SK-N-SH (cell line): Measurements from ENCODE around the gene NRTN. TPM values are rescaled to one million over a fixed set of nuclear protein-coding genes. Genes with fewer than 3 reads are reported as not detected.

Experiments
- CTCF ChIA-PET: fragments of 300-600, 350-600 bp; formaldehyde crosslinking; extraction: SDS; loops from one replicate; lab custom pipeline; 2021; lab: Yijun Ruan, JAX
- POLR2A ChIA-PET: fragments of 350-600 bp; sonication (Branson Sonifier 250); formaldehyde crosslinking; extraction: SDS; loops from one replicate; lab custom pipeline; 2020; ENCODE audit warnings: antibody characterized with exemption, inconsistent platforms; lab: Yijun Ruan, JAX
- DNase-seq: peaks from one replicate; pipeline ENCODE4 v3.0.0; 2012
- H2AFZ ChIP-seq: fragments of 200-600 bp; sonication (generic); 2 replicates; pipeline ENCODE4 v1.8.1; 2016; ENCODE audit warnings: antibody characterized with exemption, mild to moderate bottlenecking, low read depth
- H3F3A ChIP-seq: fragments of 200-600 bp; sonication (generic); replicated peaks from 2 replicates; pipeline ENCODE3; 2016; ENCODE audit warnings: antibody characterized with exemption, mild to moderate bottlenecking; ENCODE audit not compliant: insufficient read depth
- H3K27ac ChIP-seq, 2 experiments: fragments of 200-500 bp in 1 of 2; fragments of 200-600 bp in 1 of 2; sonication (Bioruptor generic) in 1 of 2; sonication (generic), shearing (Covaris generic) in 1 of 2; 2 replicates each; pipeline versions ENCODE4 v1.5.1 to v1.6.1; 2014 to 2016; ENCODE audit warnings: low read depth in 2 of 2, inconsistent platforms in 1 of 2, low read length in 1 of 2, mild to moderate bottlenecking in 1 of 2, mixed read lengths in 1 of 2
- H3K27me3 ChIP-seq: fragments of 200-600 bp; sonication (generic), shearing (Covaris generic); 2 replicates; pipeline ENCODE4 v1.6.1; 2016; ENCODE audit warnings: mixed run types; ENCODE audit not compliant: insufficient read depth
- H3K36me3 ChIP-seq, 2 experiments: fragments of 200-500 bp in 1 of 2; fragments of 200-600 bp in 1 of 2; sonication (Bioruptor generic) in 1 of 2; sonication (generic) in 1 of 2; replicated peaks in 1 of 2; 2 replicates each; pipeline versions ENCODE3 to v1.5.1; 2014 to 2016; ENCODE audit warnings: low read length in 1 of 2, mild to moderate bottlenecking in 1 of 2; ENCODE audit not compliant: insufficient read depth in 2 of 2, control insufficient read depth in 1 of 2
- H3K4me1 ChIP-seq, 2 experiments: fragments of 200-500 bp in 1 of 2; fragments of 200-600 bp in 1 of 2; sonication (Bioruptor generic) in 1 of 2; sonication (generic), shearing (Covaris generic) in 1 of 2; 2 replicates each; pipeline versions ENCODE4 v1.5.1 to v1.6.1; 2014 to 2016; ENCODE audit warnings: low read depth in 1 of 2, low read length in 1 of 2, mixed run types in 1 of 2; ENCODE audit not compliant: insufficient read depth in 2 of 2, control insufficient read depth in 1 of 2
- H3K4me2 ChIP-seq: fragments of 200-600 bp; sonication (generic), shearing (Covaris generic); 2 replicates; pipeline ENCODE4 v1.6.1; 2017; ENCODE audit warnings: mixed run types
- H3K4me3 ChIP-seq, 2 experiments: fragments of 200-500 bp in 1 of 2; fragments of 200-600 bp in 1 of 2; sonication (Bioruptor generic) in 1 of 2; sonication (generic), shearing (Covaris generic) in 1 of 2; 2 replicates each; pipeline versions ENCODE4 v1.5.1 to v1.8.1; 2014 to 2016; ENCODE audit warnings: low read depth in 2 of 2, inconsistent platforms in 1 of 2, low read length in 1 of 2, mild to moderate bottlenecking in 1 of 2, mixed read lengths in 1 of 2, moderate library complexity in 1 of 2
- H3K79me2 ChIP-seq: fragments of 200-600 bp; sonication (generic); 2 replicates; pipeline ENCODE4 v1.8.1; 2017; ENCODE audit warnings: mild to moderate bottlenecking; ENCODE audit not compliant: insufficient read depth
- H3K9ac ChIP-seq: fragments of 200-600 bp; sonication (generic); 2 replicates; pipeline ENCODE4 v1.6.1; 2017; ENCODE audit warnings: mixed run types
- H3K9me2 ChIP-seq: fragments of 200-600 bp; sonication (generic); 2 replicates; pipeline ENCODE4 v1.6.1; 2017; ENCODE audit warnings: mixed run types
- H3K9me3 ChIP-seq: fragments of 200-600 bp; sonication (generic); 2 replicates; pipeline ENCODE4 v1.6.1; 2017; ENCODE audit warnings: mixed run types, mild to moderate bottlenecking, moderate library complexity
- H4K20me1 ChIP-seq: fragments of 200-600 bp; sonication (generic); 2 replicates; pipeline ENCODE4 v1.6.1; 2017; ENCODE audit warnings: mild to moderate bottlenecking, mixed run types; ENCODE audit not compliant: insufficient read depth
- ELF1 ChIP-seq: IDR thresholded peaks from 2 replicates; pipeline ENCODE4 v1.4.0; 2012
- FOXJ3 ChIP-seq: sonication (generic); formaldehyde crosslinking; IDR thresholded peaks from 2 replicates; pipeline ENCODE4 v1.5.1; 2020; ENCODE audit warnings: mild to moderate bottlenecking, missing genetic modification reagents
- FOXM1 ChIP-seq: IDR thresholded peaks from 2 replicates; pipeline ENCODE4 v1.4.0; 2012; ENCODE audit warnings: low read depth, mild to moderate bottlenecking
- GATA2 ChIP-seq: sonication (generic); formaldehyde crosslinking; IDR thresholded peaks from 2 replicates; pipeline ENCODE4 v1.5.0; 2020; ENCODE audit warnings: mild to moderate bottlenecking, missing genetic modification reagents
- JUND ChIP-seq: IDR thresholded peaks from 2 replicates; pipeline ENCODE4 v1.4.0; 2012
- NFIC ChIP-seq: IDR thresholded peaks from 2 replicates; pipeline ENCODE4 v1.4.0; 2012; ENCODE audit warnings: borderline replicate concordance
- RAD21 ChIP-seq: IDR thresholded peaks from 2 replicates; pipeline ENCODE4 v1.6.1; 2012; ENCODE audit warnings: mild to moderate bottlenecking, low read length
- RCOR1 ChIP-seq: fragments of 150-350 bp; IDR thresholded peaks from 2 replicates; pipeline ENCODE4 v1.6.1; 2017; ENCODE audit warnings: antibody characterized with exemption, low read length
- RFX5 ChIP-seq: IDR thresholded peaks from 2 replicates; pipeline ENCODE4 v1.6.1; 2012; ENCODE audit warnings: mild to moderate bottlenecking, improper control_type of control experiment, low read length
- RXRA ChIP-seq: IDR thresholded peaks from 2 replicates; pipeline ENCODE4 v1.4.0; 2012; ENCODE audit warnings: low read depth, mild to moderate bottlenecking, borderline replicate concordance
- SMC3 ChIP-seq: IDR thresholded peaks from 2 replicates; pipeline ENCODE4 v1.6.1; 2012; ENCODE audit warnings: low read depth, low read length, improper control_type of control experiment
- TAF1 ChIP-seq: IDR thresholded peaks from 2 replicates; pipeline ENCODE4 v1.6.1; 2012; ENCODE audit warnings: low read depth, mild to moderate bottlenecking, low read length, moderate library complexity, borderline replicate concordance
- TCF12 ChIP-seq: IDR thresholded peaks from 2 replicates; pipeline ENCODE4 v1.4.0; 2012
- TEAD4 ChIP-seq: IDR thresholded peaks from 2 replicates; pipeline ENCODE4 v1.4.0; 2012; ENCODE audit warnings: mild to moderate bottlenecking, borderline replicate concordance; ENCODE audit not compliant: insufficient read depth
- WGBS: methylation state at CpG from one replicate; pipeline ENCODE4 v1.1.6; 2017; ENCODE audit warnings: low lambda C conversion rate; 5-methylcytosine and 5-hydroxymethylcytosine counted together
- polyA plus RNA-seq, 3 experiments: library from polyadenylated mRNA; depleted of rRNA; stranded (reverse); fragments of >200 nt; gene quantifications; 2 replicates each; pipeline ENCODE4 v1.2.3, GENCODE V29; 2012
- TF ChIP-seq, protein P1 (sequence below): fragments of 200-600 bp; sonication (generic); IDR thresholded peaks from 2 replicates; pipeline ENCODE4 v1.6.1; 2017; ENCODE audit warnings: antibody characterized with exemption, mild to moderate bottlenecking, moderate library complexity
- TF ChIP-seq, protein P2 (sequence below): IDR thresholded peaks from 2 replicates; pipeline ENCODE4 v1.4.0; 2012; ENCODE audit warnings: low read depth
- TF ChIP-seq, protein P3 (sequence below): IDR thresholded peaks from 2 replicates; pipeline ENCODE4; 2012
- TF ChIP-seq, protein P4 (sequence below): fragments of 150-350 bp; IDR thresholded peaks from 2 replicates; pipeline ENCODE4 v1.6.1; 2016; ENCODE audit warnings: mild to moderate bottlenecking, low read depth, low read length
- TF ChIP-seq, protein P5 (sequence below): IDR thresholded peaks from 2 replicates; pipeline ENCODE4 v1.6.1; 2012; ENCODE audit warnings: mild to moderate bottlenecking, low read depth, low read length, moderate library complexity

Gene NRTN
- polyA plus RNA-seq, 1 of the 3 experiments (the other 2 are of a cell fraction) = 0.99 TPM

DNA sequence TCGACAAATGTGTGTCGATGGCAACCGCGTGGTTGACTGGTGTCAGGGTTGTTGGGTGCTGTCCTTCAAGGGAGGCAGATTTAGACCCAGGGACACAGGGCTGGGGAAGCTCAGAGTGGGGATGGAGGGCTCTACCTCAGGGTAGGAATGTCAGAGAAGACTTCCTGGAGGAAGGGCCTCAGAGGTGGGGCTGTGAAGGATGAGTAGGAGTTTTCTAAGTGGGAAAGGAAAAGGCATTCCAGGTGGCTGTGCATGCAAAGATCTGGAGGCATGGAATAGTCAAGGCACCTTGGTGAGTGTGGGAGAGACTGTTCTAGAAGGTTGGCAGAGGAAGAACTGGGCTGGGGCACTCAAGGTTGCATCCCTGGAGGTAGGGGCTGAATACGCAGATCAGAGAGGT, 2.0 kb downstream of the NRTN start:
- Histone ChIP-seq H3K4me3 (no peak overlapping the region), H3F3A (no peaks in the 10 kb centered on the region), H3K9me2 (no peaks in the 10 kb centered on the region), H4K20me1 (no peaks in the 10 kb centered on the region), H2AFZ (no peak overlapping the region), H3K79me2 (no peaks in the 10 kb centered on the region), H3K27ac (no peak overlapping the region), H3K27me3 (peaks cover 6% of the 10 kb centered on the region; the same call in 1 of the 2 replicates), H3K9me3 (no peaks in the 10 kb centered on the region), H3K4me1 (peaks cover 3 to 17% of the 10 kb centered on the region in 2 experiments; a peak in 1 of 4 replicates), H3K4me2 (no peak overlapping the region), H3K9ac (no peak overlapping the region), H3K36me3 (no peaks in the 10 kb centered on the region)
- CTCF ChIA-PET = interaction anchor here (0.8 to 3.7 kb wide), 9 partner anchors 9 to 241 kb away, joined by 3 to 18 read pairs (median 3); no protein-coding TSS in a partner anchor
- POLR2A ChIA-PET = interaction anchor here (0.6 to 1.5 kb wide), 2 partner anchors 12 to 21 kb away, joined by 3 to 5 read pairs; no protein-coding TSS in a partner anchor
- 98% methylated on average over 4 of the region's 5 CpGs for WGBS
- DNase-seq = no peak
- TF ChIP-seq, protein P1, sequence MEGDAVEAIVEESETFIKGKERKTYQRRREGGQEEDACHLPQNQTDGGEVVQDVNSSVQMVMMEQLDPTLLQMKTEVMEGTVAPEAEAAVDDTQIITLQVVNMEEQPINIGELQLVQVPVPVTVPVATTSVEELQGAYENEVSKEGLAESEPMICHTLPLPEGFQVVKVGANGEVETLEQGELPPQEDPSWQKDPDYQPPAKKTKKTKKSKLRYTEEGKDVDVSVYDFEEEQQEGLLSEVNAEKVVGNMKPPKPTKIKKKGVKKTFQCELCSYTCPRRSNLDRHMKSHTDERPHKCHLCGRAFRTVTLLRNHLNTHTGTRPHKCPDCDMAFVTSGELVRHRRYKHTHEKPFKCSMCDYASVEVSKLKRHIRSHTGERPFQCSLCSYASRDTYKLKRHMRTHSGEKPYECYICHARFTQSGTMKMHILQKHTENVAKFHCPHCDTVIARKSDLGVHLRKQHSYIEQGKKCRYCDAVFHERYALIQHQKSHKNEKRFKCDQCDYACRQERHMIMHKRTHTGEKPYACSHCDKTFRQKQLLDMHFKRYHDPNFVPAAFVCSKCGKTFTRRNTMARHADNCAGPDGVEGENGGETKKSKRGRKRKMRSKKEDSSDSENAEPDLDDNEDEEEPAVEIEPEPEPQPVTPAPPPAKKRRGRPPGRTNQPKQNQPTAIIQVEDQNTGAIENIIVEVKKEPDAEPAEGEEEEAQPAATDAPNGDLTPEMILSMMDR = no peak
- TF ChIP-seq JUND = no peak
- TF ChIP-seq TAF1 = no peak
- TF ChIP-seq NFIC = no peak
- TF ChIP-seq, protein P2, sequence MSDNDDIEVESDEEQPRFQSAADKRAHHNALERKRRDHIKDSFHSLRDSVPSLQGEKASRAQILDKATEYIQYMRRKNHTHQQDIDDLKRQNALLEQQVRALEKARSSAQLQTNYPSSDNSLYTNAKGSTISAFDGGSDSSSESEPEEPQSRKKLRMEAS = no peak
- TF ChIP-seq, protein P3, sequence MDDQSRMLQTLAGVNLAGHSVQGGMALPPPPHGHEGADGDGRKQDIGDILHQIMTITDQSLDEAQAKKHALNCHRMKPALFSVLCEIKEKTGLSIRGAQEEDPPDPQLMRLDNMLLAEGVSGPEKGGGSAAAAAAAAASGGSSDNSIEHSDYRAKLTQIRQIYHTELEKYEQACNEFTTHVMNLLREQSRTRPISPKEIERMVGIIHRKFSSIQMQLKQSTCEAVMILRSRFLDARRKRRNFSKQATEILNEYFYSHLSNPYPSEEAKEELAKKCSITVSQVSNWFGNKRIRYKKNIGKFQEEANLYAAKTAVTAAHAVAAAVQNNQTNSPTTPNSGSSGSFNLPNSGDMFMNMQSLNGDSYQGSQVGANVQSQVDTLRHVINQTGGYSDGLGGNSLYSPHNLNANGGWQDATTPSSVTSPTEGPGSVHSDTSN = no peak
- no peak for TF ChIP-seq FOXM1
- TF ChIP-seq RXRA = no peak
- TF ChIP-seq SMC3 = no peak
- TF ChIP-seq RCOR1 = no peak
- TF ChIP-seq, protein P4, sequence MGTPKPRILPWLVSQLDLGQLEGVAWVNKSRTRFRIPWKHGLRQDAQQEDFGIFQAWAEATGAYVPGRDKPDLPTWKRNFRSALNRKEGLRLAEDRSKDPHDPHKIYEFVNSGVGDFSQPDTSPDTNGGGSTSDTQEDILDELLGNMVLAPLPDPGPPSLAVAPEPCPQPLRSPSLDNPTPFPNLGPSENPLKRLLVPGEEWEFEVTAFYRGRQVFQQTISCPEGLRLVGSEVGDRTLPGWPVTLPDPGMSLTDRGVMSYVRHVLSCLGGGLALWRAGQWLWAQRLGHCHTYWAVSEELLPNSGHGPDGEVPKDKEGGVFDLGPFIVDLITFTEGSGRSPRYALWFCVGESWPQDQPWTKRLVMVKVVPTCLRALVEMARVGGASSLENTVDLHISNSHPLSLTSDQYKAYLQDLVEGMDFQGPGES = no peak
- no peak for TF ChIP-seq TEAD4
- no peak for TF ChIP-seq FOXJ3 (CRISPR knock-in tag)
- no peak for TF ChIP-seq RFX5
- TF ChIP-seq TCF12 = no peak
- no peak for TF ChIP-seq ELF1
- TF ChIP-seq, protein P5, sequence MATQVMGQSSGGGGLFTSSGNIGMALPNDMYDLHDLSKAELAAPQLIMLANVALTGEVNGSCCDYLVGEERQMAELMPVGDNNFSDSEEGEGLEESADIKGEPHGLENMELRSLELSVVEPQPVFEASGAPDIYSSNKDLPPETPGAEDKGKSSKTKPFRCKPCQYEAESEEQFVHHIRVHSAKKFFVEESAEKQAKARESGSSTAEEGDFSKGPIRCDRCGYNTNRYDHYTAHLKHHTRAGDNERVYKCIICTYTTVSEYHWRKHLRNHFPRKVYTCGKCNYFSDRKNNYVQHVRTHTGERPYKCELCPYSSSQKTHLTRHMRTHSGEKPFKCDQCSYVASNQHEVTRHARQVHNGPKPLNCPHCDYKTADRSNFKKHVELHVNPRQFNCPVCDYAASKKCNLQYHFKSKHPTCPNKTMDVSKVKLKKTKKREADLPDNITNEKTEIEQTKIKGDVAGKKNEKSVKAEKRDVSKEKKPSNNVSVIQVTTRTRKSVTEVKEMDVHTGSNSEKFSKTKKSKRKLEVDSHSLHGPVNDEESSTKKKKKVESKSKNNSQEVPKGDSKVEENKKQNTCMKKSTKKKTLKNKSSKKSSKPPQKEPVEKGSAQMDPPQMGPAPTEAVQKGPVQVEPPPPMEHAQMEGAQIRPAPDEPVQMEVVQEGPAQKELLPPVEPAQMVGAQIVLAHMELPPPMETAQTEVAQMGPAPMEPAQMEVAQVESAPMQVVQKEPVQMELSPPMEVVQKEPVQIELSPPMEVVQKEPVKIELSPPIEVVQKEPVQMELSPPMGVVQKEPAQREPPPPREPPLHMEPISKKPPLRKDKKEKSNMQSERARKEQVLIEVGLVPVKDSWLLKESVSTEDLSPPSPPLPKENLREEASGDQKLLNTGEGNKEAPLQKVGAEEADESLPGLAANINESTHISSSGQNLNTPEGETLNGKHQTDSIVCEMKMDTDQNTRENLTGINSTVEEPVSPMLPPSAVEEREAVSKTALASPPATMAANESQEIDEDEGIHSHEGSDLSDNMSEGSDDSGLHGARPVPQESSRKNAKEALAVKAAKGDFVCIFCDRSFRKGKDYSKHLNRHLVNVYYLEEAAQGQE = no peak
- TF ChIP-seq RAD21 = no peak
- no peak for TF ChIP-seq GATA2 (CRISPR knock-in tag)
